LNCaP clone FGC (cell line): Measurements from ENCODE around the gene KCNA2.

Experiments used
- DNase-seq: peaks from one replicate; pipeline ENCODE4 v3.0.0-alpha.2; 2011; ENCODE audit warnings: low read depth
- H3K4me3 ChIP-seq: 2 replicates; pipeline ENCODE4 v1.5.1; 2011; ENCODE audit warnings: mild to moderate bottlenecking, low read depth, low read length, control low read depth
- CTCF ChIP-seq: IDR thresholded peaks from 2 replicates; pipeline ENCODE4 v1.5.1; 2012; ENCODE audit warnings: mild to moderate bottlenecking; ENCODE audit not compliant: control insufficient read depth, insufficient read depth; ENCODE audit errors: extremely low read depth

KCNA2 gene

GRCh38 chr1:110643879-110644472 lies 37.8 kb upstream of the KCNA2 start:
- no peak for DNase-seq
- no peak for TF ChIP-seq CTCF
- H3K4me3 ChIP-seq, result no peak overlapping the region

- DNase-seq, result no peak
- no peak for TF ChIP-seq CTCF
- no peak overlapping the region for H3K4me3 ChIP-seq
These were observed 33.7 kb upstream of the KCNA2 start for GRCh38 chr1:110639724-110640386.

- no peak for TF ChIP-seq CTCF
- DNase-seq, result no peak
- H3K4me3 ChIP-seq, result no peak overlapping the region
These were observed 32.4 kb upstream of the KCNA2 start for GRCh38 chr1:110638556-110638955.

GRCh38 chr1:110638058-110638457 lies 31.9 kb upstream of the KCNA2 start:
- 0 out of 2 replicates have a peak, but pooled peaks have one; percentile 7 for TF ChIP-seq CTCF
- DNase-seq, result no peak

GRCh38 chr1:110637475-110637874 lies 31.3 kb upstream of the KCNA2 start:
- no peak for TF ChIP-seq CTCF
- H3K4me3 ChIP-seq, result no peak overlapping the region
- no peak for DNase-seq

More at GRCh38 chr1:110638058-110638457, 31.9 kb upstream of the KCNA2 start:
- no peak overlapping the region for H3K4me3 ChIP-seq

GRCh38 chr1:110636149-110636935 lies 30.2 kb upstream of the KCNA2 start:
- no peak for DNase-seq
- no peak overlapping the region for H3K4me3 ChIP-seq
- TF ChIP-seq CTCF, result no peak

GRCh38 chr1:110635434-110635833 lies 29.3 kb upstream of the KCNA2 start:
- no peak for DNase-seq
- no peak overlapping the region for H3K4me3 ChIP-seq
- no peak for TF ChIP-seq CTCF
